HG03457 (cell line): ENCODE data around the gene CSTA.
"Not testable (repeated sequence)": the region's sequence is repeated elsewhere in the genome, so short reads cannot be mapped to it uniquely, and the experiment has no call there.

Source experiments
- ATAC-seq: cut with Tn5 transposase; IDR thresholded peaks from one replicate; pipeline ENCODE4 v1.9.1; 2021; ENCODE audit warnings: moderate number of reproducible peaks; ENCODE audit not compliant: unreplicated experiment

The CSTA gene

DNA sequence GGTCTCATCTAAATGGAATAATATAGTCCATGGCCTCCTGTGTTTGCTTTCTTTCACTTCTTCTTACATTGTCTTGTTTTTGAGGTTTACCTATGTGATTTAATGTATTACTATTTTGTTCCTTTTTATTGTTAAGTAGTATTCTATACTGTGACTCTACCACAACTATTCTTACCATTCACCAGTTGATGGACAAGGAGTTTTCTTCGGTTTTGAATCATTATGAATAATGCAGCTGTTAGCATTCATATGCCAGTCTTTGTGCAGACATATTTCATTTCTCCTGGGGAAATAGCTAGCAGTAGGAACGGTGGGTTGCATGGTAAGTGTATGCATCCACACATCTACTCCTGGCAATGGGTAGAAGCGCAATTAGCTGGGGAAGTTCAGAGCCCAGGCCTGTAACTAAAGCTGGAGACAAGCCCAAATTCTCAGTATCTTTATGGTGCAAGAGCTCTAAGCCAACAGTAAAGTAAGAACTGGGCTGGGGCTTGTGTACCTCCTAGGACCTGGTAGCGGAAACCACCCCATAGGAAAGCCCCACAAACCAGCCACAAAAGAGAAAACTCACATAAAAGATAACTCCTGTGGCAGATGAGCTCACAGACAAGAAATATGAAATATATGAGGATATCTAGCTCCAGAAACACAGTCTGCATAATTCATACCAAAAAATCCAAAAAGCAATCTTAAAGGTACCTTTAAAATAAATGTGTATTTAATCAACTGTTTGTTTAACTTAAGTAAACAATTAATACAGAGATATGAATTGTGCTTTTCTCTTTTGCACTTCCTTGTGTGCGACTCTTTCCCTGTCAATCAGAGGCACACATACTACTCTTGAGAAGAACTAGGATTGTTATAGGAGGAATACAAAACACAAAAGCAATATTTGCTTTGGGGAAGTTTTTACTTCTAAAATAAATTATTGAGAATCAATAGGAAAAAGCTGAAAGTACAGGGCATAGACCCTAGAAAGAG lies 2.7 kb upstream of the CSTA start:
- ATAC-seq = peak; percentile 74

DNA sequence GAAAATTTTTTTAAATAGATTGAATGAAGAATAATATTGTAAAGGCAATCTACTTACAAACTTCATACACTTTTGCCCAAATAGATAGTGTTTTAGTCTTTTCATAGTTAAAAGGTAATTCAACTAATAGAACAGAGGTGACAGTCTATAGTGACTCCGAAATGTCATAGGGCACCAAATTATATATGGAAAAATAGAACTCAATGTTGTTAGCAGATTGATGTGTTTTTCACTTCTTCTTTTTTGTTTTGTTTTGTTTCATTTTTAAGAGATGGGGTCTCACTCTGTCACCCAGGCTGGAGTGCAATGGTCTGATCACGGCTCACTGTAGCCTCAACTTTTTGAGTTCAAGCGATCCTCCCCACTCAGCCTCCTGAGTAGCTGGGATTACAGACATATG lies 721 bp downstream of the CSTA start:
- ATAC-seq = no peak

DNA sequence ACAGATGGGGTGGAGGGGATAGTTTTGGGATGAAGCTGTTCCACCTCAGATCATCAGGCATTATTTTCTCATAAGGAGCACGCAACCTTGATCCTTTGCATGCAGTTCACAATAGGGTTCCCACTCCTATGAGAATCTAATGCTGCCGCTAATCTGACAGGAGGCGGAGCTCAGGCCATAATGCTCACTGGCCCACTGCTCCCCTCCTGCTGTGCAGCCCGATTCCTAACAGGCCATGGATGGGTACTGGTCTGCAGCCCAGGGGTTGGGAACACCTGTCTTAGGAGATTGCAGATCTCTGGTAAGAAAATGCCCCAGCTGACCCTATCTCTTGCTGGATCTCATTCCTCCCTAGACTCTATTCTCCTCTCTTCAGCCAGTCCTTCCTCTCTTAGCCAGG lies 6.8 kb downstream of the CSTA start:
- ATAC-seq = no peak

DNA sequence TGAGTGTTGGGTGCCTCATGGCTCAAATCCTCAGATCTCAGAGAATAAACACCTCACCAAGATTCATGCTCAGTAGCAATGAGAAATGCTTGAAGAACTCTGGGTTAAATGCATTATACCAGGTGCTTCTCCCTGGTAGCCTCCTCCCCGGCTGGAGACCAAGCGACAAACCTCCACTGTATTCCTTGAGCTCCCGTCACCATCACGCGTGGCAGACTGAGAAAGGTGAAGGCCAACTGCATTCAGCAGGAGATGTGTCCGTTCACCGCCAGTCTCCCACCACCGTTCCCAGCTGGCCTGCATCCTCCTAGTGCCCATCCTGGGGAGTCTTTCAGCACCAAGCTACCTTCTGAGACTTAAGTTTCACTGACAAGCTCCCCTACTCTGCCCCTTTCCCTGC lies 7.5 kb downstream of the CSTA start:
- ATAC-seq = no peak

DNA sequence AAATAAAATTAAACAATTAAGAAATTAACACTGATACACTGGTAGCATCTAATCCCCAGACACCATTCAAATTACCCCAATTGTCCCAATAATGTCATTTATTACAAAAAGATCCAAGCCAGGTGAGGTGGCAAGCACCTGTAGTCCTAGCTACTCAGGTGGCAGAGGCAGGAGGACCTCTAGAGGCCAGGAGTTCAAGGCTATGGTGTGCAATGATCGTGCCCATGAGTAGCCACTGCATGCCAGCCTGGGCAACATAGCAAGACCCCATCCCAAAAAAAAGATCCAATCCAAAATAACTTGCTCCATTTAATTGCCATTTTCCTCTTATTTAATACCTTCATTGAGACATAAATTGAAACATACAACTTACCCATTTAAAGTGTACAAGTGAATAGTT lies 17.8 kb downstream of the CSTA start:
- ATAC-seq = no peak

DNA sequence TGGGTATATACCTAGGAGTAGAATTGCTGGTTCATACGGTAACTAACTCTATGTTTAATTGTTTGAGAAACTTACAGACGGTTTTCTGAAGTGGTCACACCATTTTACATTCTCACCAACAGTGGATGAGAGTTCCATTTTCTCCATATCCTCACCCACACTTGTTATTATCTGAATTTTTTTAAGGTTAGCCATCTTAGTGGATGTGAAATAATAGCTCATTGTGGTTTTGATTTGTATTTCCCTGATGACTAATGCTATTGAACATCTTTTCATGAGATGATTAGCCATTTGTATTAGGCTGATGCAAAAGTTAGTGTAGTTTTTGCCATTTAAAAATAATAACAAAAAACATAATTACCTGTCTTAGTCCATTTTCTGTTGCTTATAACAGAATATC lies 18.6 kb downstream of the CSTA start:
- ATAC-seq = no peak

DNA sequence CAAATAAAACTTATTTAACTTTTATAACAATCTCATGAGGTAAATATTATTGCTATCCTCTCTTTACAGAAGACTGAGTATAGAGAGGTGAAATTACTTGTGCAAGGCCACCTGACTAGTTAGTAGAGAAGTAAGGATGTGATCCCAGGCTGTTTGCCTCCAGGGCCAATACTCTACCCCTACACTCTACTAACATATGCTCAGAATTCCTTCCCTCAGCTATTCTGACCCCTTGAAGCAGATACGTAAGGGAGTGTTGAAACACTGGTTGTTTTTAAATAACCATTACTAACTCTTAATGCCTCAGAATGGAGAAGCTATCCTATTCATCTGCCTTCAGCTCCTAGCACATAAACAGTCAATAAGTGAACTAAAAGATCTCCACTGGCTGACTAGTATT lies 24.1 kb downstream of the CSTA start:
- no peak for ATAC-seq

DNA sequence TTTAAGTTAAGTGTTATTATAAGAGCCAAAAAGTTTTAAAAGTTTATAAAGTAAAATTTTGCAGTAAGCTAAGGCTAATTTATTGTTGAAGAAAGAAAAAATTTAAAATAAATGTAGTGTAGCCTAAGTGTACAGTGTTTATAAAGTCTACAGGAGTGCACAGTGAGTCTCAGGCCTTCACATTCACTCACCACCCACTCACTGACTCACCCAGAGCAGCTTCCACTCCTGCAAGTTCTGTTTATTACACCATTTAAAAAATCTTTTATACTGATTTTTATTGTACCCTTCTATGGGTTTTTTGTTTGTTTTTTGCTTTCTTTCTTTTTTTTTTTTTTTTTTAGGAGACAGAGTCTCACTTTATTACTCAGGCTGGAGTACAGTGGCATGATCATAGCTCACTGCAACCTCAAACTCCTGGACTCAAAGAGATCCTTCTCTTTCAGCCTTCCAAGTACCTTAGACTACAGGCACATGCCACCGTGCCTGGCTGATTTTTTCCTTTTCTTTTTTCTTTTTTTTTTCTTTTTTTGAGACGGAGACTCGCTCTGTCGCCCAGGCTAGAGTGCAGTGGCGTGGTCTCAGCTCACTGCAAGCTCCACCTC lies 25.9 kb downstream of the CSTA start:
- ATAC-seq = no peak

DNA sequence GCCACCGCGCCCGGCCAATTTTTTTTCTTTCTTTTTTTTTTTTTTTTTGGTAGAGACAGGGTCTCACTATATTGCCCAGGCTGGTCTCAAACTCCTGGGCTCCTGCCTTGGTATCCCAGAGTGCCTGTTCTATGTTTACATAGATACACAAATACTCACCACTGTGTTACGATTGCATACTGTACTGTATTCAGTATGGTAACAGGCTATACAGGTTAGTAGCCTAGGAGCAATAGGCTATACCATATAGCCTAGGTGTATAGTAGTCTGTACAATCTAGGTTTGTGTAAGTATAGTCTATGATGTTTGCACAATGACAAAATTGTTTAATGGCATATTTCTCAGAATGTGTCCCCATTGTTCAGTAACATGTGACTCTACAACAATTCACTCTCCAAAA lies 26.6 kb downstream of the CSTA start:
- ATAC-seq = no peak

DNA sequence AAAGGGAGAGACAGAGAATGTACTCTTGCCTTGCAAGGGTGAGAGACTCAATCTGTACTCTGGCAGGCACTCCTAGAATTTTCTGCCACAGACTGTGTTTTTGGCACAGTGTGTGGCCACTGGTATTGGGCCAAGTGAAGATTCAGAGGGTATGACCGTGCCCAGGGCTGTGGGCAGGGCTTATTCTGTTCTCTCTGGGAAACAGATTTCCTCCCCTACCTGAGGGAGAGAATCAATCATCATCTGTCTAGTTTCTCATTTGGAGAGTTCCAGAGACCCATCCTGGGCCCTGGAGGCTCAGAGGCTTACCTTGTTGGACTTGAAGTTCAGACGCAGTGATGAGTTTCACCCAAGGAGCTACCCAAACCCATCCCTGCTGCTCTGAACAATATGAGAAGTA lies 28.2 kb downstream of the CSTA start:
- no peak for ATAC-seq

DNA sequence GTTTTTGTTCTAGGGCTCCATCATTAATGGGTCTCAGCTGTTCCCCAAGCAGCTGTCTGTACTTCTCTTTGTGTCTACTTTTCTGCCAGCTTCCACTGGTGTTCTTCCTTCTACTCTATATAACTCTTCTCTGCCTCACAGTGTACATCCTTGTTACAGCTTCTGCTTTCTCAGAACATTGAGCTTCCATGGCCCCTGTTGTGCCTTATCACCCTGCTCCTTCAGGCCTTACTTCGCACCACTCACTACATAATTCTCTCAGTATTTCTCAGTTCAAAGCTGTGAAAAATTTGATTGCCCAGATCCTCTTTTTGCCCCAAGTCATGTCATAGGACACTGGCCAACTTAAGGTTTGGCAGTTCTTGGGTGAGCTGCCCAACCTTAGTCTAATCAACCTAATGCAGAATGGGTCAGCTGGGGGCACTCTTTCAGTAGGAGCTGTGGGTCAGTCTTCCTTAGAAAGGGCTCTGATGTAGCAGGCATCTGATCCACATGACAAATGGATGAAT lies 28.9 kb downstream of the CSTA start:
- no peak for ATAC-seq

DNA sequence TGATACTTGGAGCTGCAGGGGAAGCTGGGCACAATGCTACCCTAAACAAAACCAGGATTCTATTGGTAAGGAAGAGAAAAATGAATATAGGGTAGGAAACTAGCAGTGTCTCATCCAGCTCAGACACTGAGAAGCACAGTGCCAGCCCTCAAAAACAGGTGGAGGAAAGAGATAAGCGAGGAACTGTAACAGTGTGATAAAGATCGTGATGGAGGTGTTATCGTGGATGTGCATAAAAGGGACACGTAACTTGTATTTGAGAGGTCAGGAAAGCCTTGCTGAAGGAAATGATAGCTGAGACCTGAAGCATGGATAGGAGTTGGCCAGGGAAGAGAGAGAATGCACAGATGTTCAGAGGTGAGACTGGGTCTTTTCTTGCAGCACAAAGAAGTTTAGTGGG lies 30.6 kb downstream of the CSTA start:
- ATAC-seq = no peak

DNA sequence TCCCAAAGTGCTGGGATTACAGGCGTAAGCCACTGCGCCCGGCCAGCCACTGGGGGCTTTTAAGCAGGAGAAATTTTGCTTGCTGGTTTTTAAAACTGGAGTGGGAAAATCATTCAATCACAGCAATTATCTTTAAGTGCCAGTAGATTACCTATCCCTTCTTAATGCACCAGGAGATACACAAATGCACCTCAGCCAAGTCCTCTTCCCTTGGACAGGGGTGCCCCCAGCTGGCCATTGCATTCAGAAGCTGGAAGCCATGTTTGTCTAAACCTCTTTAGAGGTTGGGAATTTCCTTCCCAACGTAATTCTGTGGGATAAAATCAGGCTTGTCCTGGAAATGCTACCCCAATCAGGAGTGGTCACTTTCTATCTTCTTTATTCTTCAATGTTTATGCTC lies 31.4 kb downstream of the CSTA start:
- ATAC-seq = no peak

DNA sequence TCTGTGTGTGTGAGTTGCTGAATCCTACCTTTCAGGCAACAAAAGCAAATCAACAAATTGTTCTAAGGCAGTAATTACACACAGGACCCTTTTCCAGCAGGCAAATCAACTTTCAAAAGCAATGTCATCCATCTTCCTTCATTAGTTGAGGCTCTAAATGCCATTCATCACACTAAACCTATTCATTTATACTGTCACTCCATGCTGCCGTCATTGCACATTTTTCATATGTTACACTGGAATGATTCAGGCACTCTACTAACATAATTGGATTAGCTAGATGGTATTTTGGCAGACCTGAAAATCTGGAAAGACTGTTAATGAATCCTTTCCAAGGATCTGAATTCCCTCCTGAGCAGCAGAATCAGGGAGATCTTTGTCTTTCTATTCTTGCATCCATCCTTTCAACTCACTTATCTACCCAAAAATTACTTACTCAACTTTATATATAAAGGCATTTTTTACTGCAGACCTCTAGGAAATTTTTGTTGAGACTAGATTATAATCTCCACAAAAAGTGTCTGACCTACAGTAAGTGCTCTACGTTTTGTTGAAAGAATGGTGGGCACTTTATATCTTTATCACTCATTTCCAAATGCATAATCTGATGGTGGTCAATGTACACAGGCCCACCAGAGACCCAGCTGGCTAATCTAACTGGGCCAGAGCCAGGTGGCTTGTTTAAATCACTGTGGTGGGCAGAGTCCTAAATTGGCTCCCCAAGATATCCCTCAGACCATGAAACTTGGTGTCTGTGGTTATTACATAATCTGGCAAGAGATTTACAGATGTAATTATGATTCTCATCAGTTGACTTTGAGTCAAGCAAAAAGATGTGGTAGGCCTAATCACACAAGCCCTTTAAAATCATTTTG lies 33.0 kb downstream of the CSTA start:
- no peak for ATAC-seq

DNA sequence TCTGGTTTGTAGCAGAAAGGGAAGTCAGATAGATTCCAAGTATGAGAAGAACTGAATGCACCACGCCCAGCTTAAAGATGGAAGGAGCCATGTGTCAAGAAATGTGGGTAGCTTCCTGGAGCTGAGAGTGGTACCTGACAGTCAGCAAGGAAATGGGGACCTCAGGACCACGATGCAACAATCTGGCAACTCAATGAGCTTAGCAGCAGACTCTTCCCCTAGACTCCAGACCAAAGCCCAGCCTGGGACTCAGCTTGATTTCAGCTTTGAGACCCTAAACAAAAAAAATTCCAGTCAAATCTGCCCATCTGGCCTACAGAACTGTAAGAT lies 33.6 kb downstream of the CSTA start:
- ATAC-seq = no peak

DNA sequence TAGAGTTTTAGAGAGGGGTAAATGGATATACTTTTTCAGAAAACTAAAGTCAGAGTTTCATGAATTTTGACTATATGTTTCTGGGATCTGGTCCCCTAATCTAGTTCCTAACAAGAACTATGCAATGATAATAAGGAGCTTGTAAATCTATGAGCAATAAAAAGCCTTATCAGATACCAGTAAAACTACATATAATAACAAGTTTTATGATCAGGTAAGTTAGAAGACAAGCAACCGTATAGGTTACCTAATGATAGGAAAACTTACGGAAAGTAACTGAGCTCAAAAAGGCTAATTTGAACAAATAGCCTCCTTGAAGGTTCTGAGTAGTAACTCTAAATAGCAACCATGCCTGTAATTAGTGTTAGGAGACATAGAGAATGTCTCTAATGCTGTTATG lies 37.0 kb downstream of the CSTA start:
- no peak for ATAC-seq

DNA sequence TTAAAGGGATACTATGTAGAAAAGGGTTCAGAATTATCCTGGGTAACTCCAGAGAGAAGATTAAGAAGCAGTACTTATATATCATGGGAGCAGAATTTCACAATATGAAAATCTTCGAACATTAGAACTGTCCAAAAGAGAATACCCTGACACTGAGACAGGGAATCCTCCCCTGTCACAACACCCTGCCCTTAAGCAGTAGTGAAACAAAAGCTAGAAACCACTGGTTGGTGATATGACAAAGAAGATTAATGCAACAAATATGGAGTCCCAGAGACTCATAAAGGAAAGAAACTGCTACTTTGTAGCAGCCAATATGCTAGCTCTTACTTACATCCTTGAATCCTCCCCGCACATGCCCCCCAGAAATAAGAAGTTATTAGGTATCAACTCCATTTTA lies 39.4 kb downstream of the CSTA start:
- ATAC-seq = no peak

DNA sequence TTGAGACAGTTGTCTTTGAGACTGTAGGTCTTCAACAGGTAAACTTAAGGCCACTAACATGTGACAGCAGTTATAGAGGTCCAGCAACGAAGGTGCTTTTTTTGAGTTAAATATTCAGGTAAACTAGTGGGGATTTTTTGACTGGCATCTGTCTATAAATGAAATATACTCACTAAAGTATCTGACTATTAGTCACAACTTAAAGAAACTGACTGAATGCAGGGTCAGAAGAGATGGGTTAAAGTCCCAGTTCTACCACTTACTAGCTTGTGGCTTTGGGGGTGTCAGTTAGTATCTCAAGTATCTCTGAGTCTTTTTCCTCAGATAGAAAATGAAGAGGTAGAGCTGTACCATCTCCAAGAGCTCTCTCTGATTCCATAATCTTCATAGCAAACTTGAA lies 40.0 kb downstream of the CSTA start:
- ATAC-seq = no peak

DNA sequence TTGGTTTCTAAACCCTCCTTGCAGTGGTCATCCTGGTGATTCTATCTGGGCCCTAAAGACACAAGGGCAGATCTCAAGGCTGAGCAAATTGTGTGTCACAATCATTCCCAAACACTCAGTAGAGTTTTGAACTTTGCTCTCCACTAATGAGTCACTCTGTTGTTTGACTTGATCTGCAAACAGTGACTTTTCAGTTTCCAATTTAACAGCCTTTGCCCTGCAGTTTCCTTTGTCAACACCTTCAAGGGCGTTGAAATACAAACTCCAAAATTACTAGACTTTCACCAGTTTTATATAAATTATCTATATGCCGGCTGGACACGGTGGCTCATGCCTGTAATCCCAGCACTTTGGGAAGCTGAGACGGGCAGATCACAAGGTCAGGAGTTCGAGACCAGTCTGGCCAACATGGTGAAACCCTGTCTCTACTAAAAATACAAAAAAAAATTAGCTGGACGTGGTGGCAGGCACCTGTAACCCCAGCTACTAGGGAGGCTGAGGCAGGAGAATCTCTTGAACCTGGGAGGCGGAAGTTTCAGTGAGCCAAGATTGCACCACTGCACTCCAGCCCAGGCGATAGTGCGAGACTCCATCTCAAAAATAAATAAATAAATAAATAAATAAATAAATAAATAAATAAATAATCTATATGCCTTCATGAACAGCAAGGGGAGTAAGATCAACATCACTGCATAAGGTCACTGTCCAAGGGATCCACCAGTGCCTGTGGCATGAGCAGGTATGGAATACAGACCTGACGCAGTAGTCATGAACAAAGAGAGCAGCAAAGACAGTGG lies 40.7 kb downstream of the CSTA start:
- not testable (repeated sequence) for ATAC-seq

DNA sequence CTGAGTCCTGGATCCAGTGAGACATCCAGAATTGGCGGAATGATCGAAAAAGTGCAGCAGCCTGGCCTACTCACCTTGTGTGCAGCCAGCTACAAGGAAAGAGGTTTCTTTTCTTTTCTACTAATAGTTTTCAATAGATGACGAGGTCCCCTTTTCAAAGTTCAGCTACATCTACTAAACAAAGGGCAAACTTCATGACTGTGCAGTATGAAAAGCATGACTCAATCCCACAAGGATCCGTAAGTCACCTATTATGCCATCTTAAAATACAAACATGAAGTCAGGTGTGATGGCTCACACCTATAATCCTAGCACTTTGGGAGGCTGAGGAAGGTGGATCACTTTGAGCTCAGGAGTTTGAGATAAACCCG lies 41.3 kb downstream of the CSTA start:
- ATAC-seq = no peak

DNA sequence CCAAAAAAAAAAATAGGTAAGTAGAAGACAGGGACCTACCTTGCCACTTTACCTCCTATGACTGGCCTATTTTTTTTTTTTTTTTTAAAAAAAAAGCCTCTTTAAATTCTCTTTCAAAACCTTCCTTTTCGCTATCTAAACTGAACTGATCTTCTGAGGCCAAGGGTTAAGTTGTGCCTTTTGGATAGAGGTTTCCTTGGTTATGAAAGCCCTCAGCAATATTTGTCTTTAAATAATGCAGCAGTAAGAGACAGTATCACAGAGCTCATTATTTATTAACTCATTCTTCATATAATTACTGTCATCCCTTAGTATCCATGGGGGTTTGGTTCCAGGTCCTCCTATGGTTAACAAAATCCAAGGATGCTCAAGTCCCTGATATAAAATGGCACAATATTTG lies 49.0 kb downstream of the CSTA start:
- ATAC-seq = no peak
